ENCODE data around the gene RNF146. TPM values are rescaled to one million over a fixed set of nuclear protein-coding genes. Genes with fewer than 3 reads are reported as not detected.

The RNF146 gene
- polyA plus RNA-seq, 3 donors, result 14.7 to 63.4 (median 22.5) TPM

DNA sequence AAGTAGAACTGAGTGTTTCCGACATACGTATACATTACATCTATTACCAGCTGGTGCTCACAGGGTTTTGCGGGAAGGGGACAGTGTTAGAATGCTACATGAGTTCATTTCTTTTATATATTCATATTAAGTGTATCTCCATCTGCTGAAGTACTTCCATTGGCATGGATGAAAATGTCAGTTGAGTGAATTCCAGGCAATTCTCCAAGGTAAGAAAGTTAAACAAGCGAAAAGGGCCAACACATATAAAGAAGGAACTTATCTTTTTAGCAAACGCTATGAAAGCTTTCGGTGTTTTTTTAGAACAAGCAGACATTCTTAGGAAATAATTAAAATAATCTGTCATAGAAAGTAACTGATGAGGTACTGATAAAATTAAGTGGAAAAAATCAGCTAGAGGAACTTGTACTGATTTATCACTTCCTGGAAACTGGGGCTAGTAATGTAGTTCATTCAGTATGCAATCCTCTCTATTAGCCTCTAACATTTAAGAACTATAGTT is 34.6 kb downstream of the RNF146 start:
- Histone ChIP-seq H3K36me3 (replicated peaks in 1 of 2; ENCODE audit: control insufficient read depth in 1 of 2, insufficient read depth in 2 of 2, low read length in 2 of 2) (peaks cover 17 to 42% of the 10 kb centered on the region in 2 donors), H3K27ac (ENCODE audit: low read depth in 1 of 2, low read length in 2 of 2) (peak overlapping the region in 1 of 2 donors; percentile 39), H3K9me3 (replicated peaks in 1 of 2; ENCODE audit: control insufficient read depth in 1 of 2, insufficient read depth in 1 of 2, low read length in 2 of 2) (no peaks in the 10 kb centered on the region), H2AFZ (ENCODE audit: insufficient read depth, low read depth, low read length, poor library complexity, severe bottlenecking) (no peak overlapping the region), H3K4me2 (replicated peaks; ENCODE audit: extremely low read depth, low read length, poor library complexity, severe bottlenecking) (no peak overlapping the region), H3K4me1 (ENCODE audit: control insufficient read depth in 1 of 2, insufficient read depth in 2 of 2, low read length in 2 of 2) (peaks cover 11 to 17% of the 10 kb centered on the region in 2 donors), H3K79me2 (ENCODE audit: insufficient read depth, low read length) (peaks cover 32% of the 10 kb centered on the region), H3K27me3 (ENCODE audit: control insufficient read depth in 2 of 2, insufficient read depth in 2 of 2, low read length in 2 of 2) (no peaks in the 10 kb centered on the region), H3K9ac (ENCODE audit: insufficient read depth, low read length, poor library complexity, severe bottlenecking) (no peak overlapping the region), H3K4me3 (replicated peaks in 1 of 3; ENCODE audit: low read depth in 2 of 3, low read length in 3 of 3) (no peak overlapping the region), H4K20me1 (ENCODE audit: insufficient read depth, low read length) (peaks cover 58% of the 10 kb centered on the region)
- Mint-ChIP-seq H3K4me3 (no peak overlapping the region), H3K36me3 (peaks cover 29 to 32% of the 10 kb centered on the region in 2 donors), H3K27me3 (ENCODE audit: low read depth in 3 of 3) (no peaks in the 10 kb centered on the region), H3K4me1 (peaks cover 23% of the 10 kb centered on the region), H3K9me3 (peaks cover 0 to under 1% (median 0%) of the 10 kb centered on the region in 7 donors), H3K27ac (no peak overlapping the region)
- no peak for DNase-seq
- intact Hi-C loops (cut with micrococcal nuclease), result loop anchor here (5.0 kb wide), 1 partner anchor 236 kb away; no protein-coding TSS in a partner anchor
- no CpG with 5 or more reads among the region's 6 CpGs for WGBS (ENCODE audit: insufficient coverage)
- TF ChIP-seq, protein P1, sequence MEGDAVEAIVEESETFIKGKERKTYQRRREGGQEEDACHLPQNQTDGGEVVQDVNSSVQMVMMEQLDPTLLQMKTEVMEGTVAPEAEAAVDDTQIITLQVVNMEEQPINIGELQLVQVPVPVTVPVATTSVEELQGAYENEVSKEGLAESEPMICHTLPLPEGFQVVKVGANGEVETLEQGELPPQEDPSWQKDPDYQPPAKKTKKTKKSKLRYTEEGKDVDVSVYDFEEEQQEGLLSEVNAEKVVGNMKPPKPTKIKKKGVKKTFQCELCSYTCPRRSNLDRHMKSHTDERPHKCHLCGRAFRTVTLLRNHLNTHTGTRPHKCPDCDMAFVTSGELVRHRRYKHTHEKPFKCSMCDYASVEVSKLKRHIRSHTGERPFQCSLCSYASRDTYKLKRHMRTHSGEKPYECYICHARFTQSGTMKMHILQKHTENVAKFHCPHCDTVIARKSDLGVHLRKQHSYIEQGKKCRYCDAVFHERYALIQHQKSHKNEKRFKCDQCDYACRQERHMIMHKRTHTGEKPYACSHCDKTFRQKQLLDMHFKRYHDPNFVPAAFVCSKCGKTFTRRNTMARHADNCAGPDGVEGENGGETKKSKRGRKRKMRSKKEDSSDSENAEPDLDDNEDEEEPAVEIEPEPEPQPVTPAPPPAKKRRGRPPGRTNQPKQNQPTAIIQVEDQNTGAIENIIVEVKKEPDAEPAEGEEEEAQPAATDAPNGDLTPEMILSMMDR (IDR thresholded peaks at IDR 0.05), result no peak

- peaks cover 49% of the 10 kb centered on the region for H3K79me2 ChIP-seq (ENCODE audit: insufficient read depth, low read length)
- DNase-seq, result peak; percentile 58 to 85 (median 61)
- Mint-ChIP-seq H3K4me3 (no peak overlapping the region), H3K4me1 (peaks cover 29% of the 10 kb centered on the region), H3K36me3 (peaks cover 36 to 41% of the 10 kb centered on the region in 2 donors), H3K9me3 (peaks cover 0 to 7% (median 3%) of the 10 kb centered on the region in 7 donors), H3K27ac (peak overlapping the region in 4 of 7 donors; percentile 38 to 71 (median 60)), H3K27me3 (ENCODE audit: low read depth in 3 of 3) (no peaks in the 10 kb centered on the region)
- peak overlapping the region; percentile 19 for H3K4me2 ChIP-seq (replicated peaks; ENCODE audit: extremely low read depth, low read length, poor library complexity, severe bottlenecking)
- H3K9me3 ChIP-seq (replicated peaks in 1 of 2; ENCODE audit: control insufficient read depth in 1 of 2, insufficient read depth in 1 of 2, low read length in 2 of 2), result no peaks in the 10 kb centered on the region
- H3K4me1 ChIP-seq (ENCODE audit: control insufficient read depth in 1 of 2, insufficient read depth in 2 of 2, low read length in 2 of 2), result peaks cover 11 to 17% of the 10 kb centered on the region in 2 donors
- peak overlapping the region in 1 of 2 donors; percentile 64 for H3K27ac ChIP-seq (ENCODE audit: low read depth in 1 of 2, low read length in 2 of 2)
- TF ChIP-seq, protein P1 (IDR thresholded peaks at IDR 0.05), result peak; percentile 86
- H4K20me1 ChIP-seq (ENCODE audit: insufficient read depth, low read length), result peaks cover 48% of the 10 kb centered on the region
- peak overlapping the region in 1 of 3 experiments; percentile 10 for H3K4me3 ChIP-seq (replicated peaks in 1 of 3; ENCODE audit: low read depth in 2 of 3, low read length in 3 of 3)
- H3K27me3 ChIP-seq (ENCODE audit: control insufficient read depth in 2 of 2, insufficient read depth in 2 of 2, low read length in 2 of 2), result no peaks in the 10 kb centered on the region
- no peak overlapping the region for H2AFZ ChIP-seq (ENCODE audit: insufficient read depth, low read depth, low read length, poor library complexity, severe bottlenecking)
- no CpG with 5 or more reads among the region's 6 CpGs for WGBS (ENCODE audit: insufficient coverage)
- H3K9ac ChIP-seq (ENCODE audit: insufficient read depth, low read length, poor library complexity, severe bottlenecking), result peak overlapping the region; percentile 28
- H3K36me3 ChIP-seq (replicated peaks in 1 of 2; ENCODE audit: control insufficient read depth in 1 of 2, insufficient read depth in 2 of 2, low read length in 2 of 2), result peaks cover 9 to 45% of the 10 kb centered on the region in 2 donors
- intact Hi-C loops (cut with micrococcal nuclease), result loop anchor here (5.0 kb wide), 1 partner anchor 234 kb away; no protein-coding TSS in a partner anchor
Measured at GRCh38 chr6:127302728-127303660, 36.3 kb downstream of the RNF146 start.
